Hepatocyte (in vitro differentiated cells): ENCODE measurements around the gene AK5. TPM values are rescaled to one million over a fixed set of nuclear protein-coding genes. Genes with fewer than 3 reads are reported as not detected.

ENCODE experiments used
- DNase-seq: peaks from one replicate; pipeline ENCODE4 v3.0.0-alpha.2; 2016; ENCODE audit warnings: low spot score
- H2AFZ ChIP-seq: fragments of 200-600 bp; sonication (generic); 2 replicates; pipeline ENCODE4 v1.6.0; 2016; ENCODE audit warnings: antibody characterized with exemption, mild to moderate bottlenecking
- H3K27ac ChIP-seq: fragments of 200-600 bp; sonication (generic); 2 replicates; pipeline ENCODE4 v1.5.1; 2016; ENCODE audit warnings: mild to moderate bottlenecking
- H3K27me3 ChIP-seq: fragments of 200-600 bp; sonication (generic); 2 replicates; pipeline ENCODE4 v1.6.1; 2016
- H3K36me3 ChIP-seq: fragments of 200-600 bp; sonication (generic); replicated peaks from 2 replicates; pipeline ENCODE4 v1.5.1; 2016; ENCODE audit warnings: low read depth; ENCODE audit not compliant: insufficient read depth
- H3K4me1 ChIP-seq: fragments of 200-600 bp; sonication (generic); 2 replicates; pipeline ENCODE4 v1.5.1; 2016; ENCODE audit warnings: mild to moderate bottlenecking, moderate library complexity; ENCODE audit not compliant: insufficient read depth
- H3K4me2 ChIP-seq: fragments of 200-600 bp; sonication (generic); 2 replicates; pipeline ENCODE4 v1.6.0; 2016
- H3K4me3 ChIP-seq: fragments of 200-600 bp; sonication (generic); 2 replicates; pipeline ENCODE4 v1.5.1; 2016; ENCODE audit warnings: mild to moderate bottlenecking
- H3K79me2 ChIP-seq: fragments of 200-600 bp; sonication (generic); 2 replicates; pipeline ENCODE4 v1.6.0; 2017; ENCODE audit warnings: mild to moderate bottlenecking
- H3K9me2 ChIP-seq: fragments of 200-600 bp; sonication (generic); replicated peaks from 2 replicates; pipeline ENCODE4 v1.6.0; 2017; ENCODE audit warnings: mild to moderate bottlenecking; ENCODE audit not compliant: insufficient read depth
- H3K9me3 ChIP-seq: fragments of 200-600 bp; sonication (generic); 2 replicates; pipeline ENCODE4 v1.5.1; 2016; ENCODE audit warnings: low read depth, mild to moderate bottlenecking
- H4K20me1 ChIP-seq: fragments of 200-600 bp; sonication (generic); 2 replicates; pipeline ENCODE4 v1.6.0; 2016; ENCODE audit warnings: mild to moderate bottlenecking; ENCODE audit not compliant: insufficient read depth, poor library complexity, severe bottlenecking
- EZH2 ChIP-seq: fragments of 200-600 bp; sonication (generic); IDR thresholded peaks from 2 replicates; pipeline ENCODE4 v1.6.1; 2016; ENCODE audit warnings: antibody characterized with exemption, mild to moderate bottlenecking, borderline replicate concordance
- EZH2phosphoT487 ChIP-seq: fragments of 200-600 bp; sonication (generic); IDR thresholded peaks from one replicate; pipeline ENCODE4 v1.6.1; 2018; ENCODE audit warnings: antibody characterized with exemption, mild to moderate bottlenecking, low read depth, moderate library complexity; ENCODE audit not compliant: unreplicated experiment, severe bottlenecking
- WGBS: methylation state at CpG from one replicate; pipeline ENCODE4 v1.1.6; 2016; ENCODE audit warnings: low lambda C conversion rate; ENCODE audit errors: missing lambda C conversion rate; 5-methylcytosine and 5-hydroxymethylcytosine counted together
- polyA plus RNA-seq: library from polyadenylated mRNA; unstranded; fragments of >200 nt; fragmentation: Nextera tagmentation; extraction: Ambion mirVana; gene quantifications from 2 replicates; pipeline ENCODE4 v1.2.1, GENCODE V29; 2016
- total RNA-seq: library from RNA; depleted of rRNA; stranded (reverse); fragments of >200 nt; gene quantifications from 2 replicates; pipeline ENCODE4 v1.2.3, GENCODE V29; 2014
- TF ChIP-seq, protein P1 (sequence below): fragments of 200-600 bp; sonication (generic); IDR thresholded peaks from 2 replicates; pipeline ENCODE4 v1.5.1; 2016; ENCODE audit warnings: antibody characterized with exemption, mild to moderate bottlenecking; ENCODE audit not compliant: poor library complexity

The AK5 gene
- total and polyA plus RNA-seq, 2 experiments from 2014 or later: 0.05 TPM; not detected in 1

DNA sequence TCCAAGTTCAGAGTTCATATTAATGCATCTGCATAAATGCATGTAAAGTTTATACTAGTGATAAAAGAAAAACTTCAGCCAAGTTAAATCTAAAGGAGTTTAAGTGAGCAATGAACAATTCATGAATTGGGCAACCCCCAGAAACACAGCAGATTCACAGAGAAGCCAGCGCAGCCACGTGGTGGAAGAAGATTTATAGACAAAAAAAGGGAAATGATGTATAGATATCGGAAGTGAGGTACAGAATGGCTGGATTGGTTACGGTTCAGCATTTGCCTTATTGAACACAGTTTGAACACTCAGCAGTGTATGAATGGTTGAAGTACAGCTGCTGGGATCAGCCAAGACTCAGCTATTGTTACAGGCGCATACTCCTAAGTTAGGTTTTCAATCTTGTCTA, 5.7 kb downstream of the AK5 start:
- Histone ChIP-seq H3K4me3 (no peak overlapping the region), H3K79me2 (no peaks in the 10 kb centered on the region), H4K20me1 (no peaks in the 10 kb centered on the region), H2AFZ (no peak overlapping the region), H3K9me3 (no peaks in the 10 kb centered on the region), H3K36me3 (no peaks in the 10 kb centered on the region), H3K9me2 (no peaks in the 10 kb centered on the region), H3K4me2 (no peak overlapping the region), H3K27me3 (peaks cover 47% of the 10 kb centered on the region), H3K4me1 (peaks cover 6% of the 10 kb centered on the region), H3K27ac (no peak overlapping the region)
- no peak for DNase-seq
- WGBS: 95% methylated on average over 5 of the region's 5 CpGs
- TF ChIP-seq EZH2phosphoT487 (no peak), EZH2 (no peak)
- TF ChIP-seq, protein P1, sequence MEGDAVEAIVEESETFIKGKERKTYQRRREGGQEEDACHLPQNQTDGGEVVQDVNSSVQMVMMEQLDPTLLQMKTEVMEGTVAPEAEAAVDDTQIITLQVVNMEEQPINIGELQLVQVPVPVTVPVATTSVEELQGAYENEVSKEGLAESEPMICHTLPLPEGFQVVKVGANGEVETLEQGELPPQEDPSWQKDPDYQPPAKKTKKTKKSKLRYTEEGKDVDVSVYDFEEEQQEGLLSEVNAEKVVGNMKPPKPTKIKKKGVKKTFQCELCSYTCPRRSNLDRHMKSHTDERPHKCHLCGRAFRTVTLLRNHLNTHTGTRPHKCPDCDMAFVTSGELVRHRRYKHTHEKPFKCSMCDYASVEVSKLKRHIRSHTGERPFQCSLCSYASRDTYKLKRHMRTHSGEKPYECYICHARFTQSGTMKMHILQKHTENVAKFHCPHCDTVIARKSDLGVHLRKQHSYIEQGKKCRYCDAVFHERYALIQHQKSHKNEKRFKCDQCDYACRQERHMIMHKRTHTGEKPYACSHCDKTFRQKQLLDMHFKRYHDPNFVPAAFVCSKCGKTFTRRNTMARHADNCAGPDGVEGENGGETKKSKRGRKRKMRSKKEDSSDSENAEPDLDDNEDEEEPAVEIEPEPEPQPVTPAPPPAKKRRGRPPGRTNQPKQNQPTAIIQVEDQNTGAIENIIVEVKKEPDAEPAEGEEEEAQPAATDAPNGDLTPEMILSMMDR: no peak

- Histone ChIP-seq H3K79me2 (no peaks in the 10 kb centered on the region), H3K4me2 (no peak overlapping the region)
- no peak for TF ChIP-seq EZH2phosphoT487
- TF ChIP-seq, protein P1: no peak
- TF ChIP-seq EZH2: no peak
Observed at GRCh38 chr1:77288275-77288674, 6.5 kb downstream of the AK5 start.

DNA sequence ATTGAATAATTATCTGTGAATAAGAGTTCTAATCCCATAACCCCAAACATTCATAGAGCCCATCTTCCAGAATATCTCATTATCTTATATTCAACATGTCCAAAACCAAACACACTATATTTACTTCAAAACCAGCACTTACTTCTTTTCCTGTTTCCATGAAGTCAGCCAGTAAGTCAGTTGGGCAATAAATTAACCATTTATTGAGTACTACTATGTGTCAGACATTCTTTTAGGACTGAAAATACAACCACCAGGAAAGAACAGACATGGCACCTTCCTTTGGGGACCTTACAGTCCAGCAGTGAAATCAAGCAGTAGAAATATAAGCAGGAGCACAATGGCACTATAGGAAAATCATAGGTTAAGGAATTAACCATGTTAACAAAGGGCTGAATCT, 8.8 kb downstream of the AK5 start:
- no peaks in the 10 kb centered on the region for H3K79me2 ChIP-seq

More at GRCh38 chr1:77288275-77288674, 6.5 kb downstream of the AK5 start:
- Histone ChIP-seq H3K9me2 (no peaks in the 10 kb centered on the region), H3K27ac (no peak overlapping the region), H2AFZ (no peak overlapping the region), H3K36me3 (no peaks in the 10 kb centered on the region), H3K27me3 (peaks cover 40% of the 10 kb centered on the region), H3K9me3 (no peaks in the 10 kb centered on the region), H3K4me1 (no peaks in the 10 kb centered on the region), H4K20me1 (no peaks in the 10 kb centered on the region), H3K4me3 (no peak overlapping the region)
- 90% methylated on average over 1 of the region's 1 CpG for WGBS
- no peak for DNase-seq

More for the DNA sequence above, 8.8 kb downstream of the AK5 start:
- no peak for DNase-seq
- Histone ChIP-seq H3K27me3 (peaks cover 17% of the 10 kb centered on the region), H3K4me2 (no peak overlapping the region), H3K9me3 (no peaks in the 10 kb centered on the region), H2AFZ (no peak overlapping the region), H3K4me1 (no peaks in the 10 kb centered on the region), H3K27ac (no peak overlapping the region), H3K36me3 (no peaks in the 10 kb centered on the region), H3K4me3 (no peak overlapping the region), H3K9me2 (no peaks in the 10 kb centered on the region), H4K20me1 (no peaks in the 10 kb centered on the region)
- TF ChIP-seq EZH2 (no peak), EZH2phosphoT487 (no peak)
- TF ChIP-seq, protein P1: no peak
